AG04450 (cell line): ENCODE measurements around the gene KSR2. TPM values are rescaled to one million over a fixed set of nuclear protein-coding genes. Genes with fewer than 3 reads are reported as not detected.

ENCODE experiments used
- CTCF ChIA-PET: fragments of 300-600, 350-600 bp; formaldehyde crosslinking; extraction: SDS; loops from one replicate; lab custom pipeline; 2022; ENCODE audit warnings: antibody characterized with exemption, inconsistent platforms; lab: Charles Lee
- POLR2A ChIA-PET: fragments of 350-600 bp; formaldehyde crosslinking; extraction: SDS; loops from one replicate; lab custom pipeline; 2021; ENCODE audit warnings: antibody characterized with exemption, inconsistent platforms; lab: Yijun Ruan, JAX
- DNase-seq: peaks from one replicate; pipeline ENCODE4 v3.0.0-alpha.2; 2011; ENCODE audit warnings: low read depth, low spot score
- H3K27ac ChIP-seq: one replicate; pipeline ENCODE4 v1.5.1; 2012; ENCODE audit warnings: low read depth, low read length, control low read depth
- H3K27me3 ChIP-seq: one replicate; pipeline ENCODE4 v1.6.0; 2012; ENCODE audit warnings: low read length; ENCODE audit not compliant: control insufficient read depth, insufficient read depth
- H3K4me3 ChIP-seq: 2 replicates; pipeline ENCODE4 v1.5.1; 2011; ENCODE audit warnings: mild to moderate bottlenecking, low read depth, low read length, control low read depth
- H3K9me3 ChIP-seq: 2 replicates; pipeline ENCODE4 v1.5.1; 2012; ENCODE audit warnings: low read length; ENCODE audit not compliant: control insufficient read depth, insufficient read depth
- CTCF ChIP-seq: IDR thresholded peaks from 2 replicates; pipeline ENCODE4 v1.5.1; 2011; ENCODE audit warnings: low read depth, low read length, control low read depth, inconsistent platforms
- polyA plus RNA-seq: library from polyadenylated mRNA; depleted of rRNA; stranded (reverse); fragments of >200 nt; gene quantifications from 2 replicates; pipeline ENCODE4 v1.2.3, GENCODE V29; 2011

KSR2 gene
- polyA plus RNA-seq, 1 experiment, result not detected

GRCh38 chr12:117593815-117594400 is 374.9 kb downstream of the KSR2 start:
- no peak for DNase-seq
- H3K27ac ChIP-seq, result no peak overlapping the region
- TF ChIP-seq CTCF, result no peak
- ChIA-PET CTCF (interaction anchor here (0.7 kb wide), 1 partner anchor 244 kb away, joined by 3 read pairs; no protein-coding TSS in a partner anchor), POLR2A (no interaction called here)
- H3K9me3 ChIP-seq, result no peaks in the 10 kb centered on the region; the same call in none of the 2 replicates
- no peaks in the 10 kb centered on the region for H3K27me3 ChIP-seq
- H3K4me3 ChIP-seq, result no peak overlapping the region

GRCh38 chr12:117592588-117593305 is 376.0 kb downstream of the KSR2 start:
- Histone ChIP-seq H3K9me3 (no peaks in the 10 kb centered on the region; the same call in none of the 2 replicates), H3K27ac (no peak overlapping the region), H3K4me3 (no peak overlapping the region), H3K27me3 (no peaks in the 10 kb centered on the region)
- ChIA-PET POLR2A (no interaction called here), CTCF (no interaction called here)
- TF ChIP-seq CTCF, result no peak
- DNase-seq, result no peak

- CTCF ChIA-PET, result no interaction called here
- Histone ChIP-seq H3K27ac (no peak overlapping the region), H3K9me3 (no peaks in the 10 kb centered on the region; the same call in none of the 2 replicates), H3K27me3 (no peaks in the 10 kb centered on the region), H3K4me3 (no peak overlapping the region)
- no peak for DNase-seq
- POLR2A ChIA-PET, result no interaction called here
- TF ChIP-seq CTCF, result no peak
These were observed 377.8 kb downstream of the KSR2 start for GRCh38 chr12:117590999-117591398.

GRCh38 chr12:117590386-117590785 is 378.4 kb downstream of the KSR2 start:
- ChIA-PET POLR2A (no interaction called here), CTCF (no interaction called here)
- no peak overlapping the region for H3K4me3 ChIP-seq
- no peak overlapping the region for H3K27ac ChIP-seq
- H3K9me3 ChIP-seq, result no peaks in the 10 kb centered on the region; the same call in none of the 2 replicates
- no peak for DNase-seq
- H3K27me3 ChIP-seq, result no peaks in the 10 kb centered on the region
- TF ChIP-seq CTCF, result no peak

GRCh38 chr12:117589021-117589420 is 379.8 kb downstream of the KSR2 start:
- Histone ChIP-seq H3K4me3 (no peak overlapping the region), H3K9me3 (no peaks in the 10 kb centered on the region; the same call in 1 of the 2 replicates), H3K27me3 (no peaks in the 10 kb centered on the region), H3K27ac (no peak overlapping the region)
- TF ChIP-seq CTCF, result no peak
- CTCF ChIA-PET, result interaction anchor here (1.2 to 2.2 kb wide), 2 partner anchors 9 to 222 kb away, joined by 3 to 8 read pairs; no protein-coding TSS in a partner anchor
- POLR2A ChIA-PET, result no interaction called here
- no peak for DNase-seq
